GDM1 (cell line): ENCODE results near the gene CCDC154.
"Not testable (repeated sequence)": the region's sequence is repeated elsewhere in the genome, so short reads cannot be mapped to it uniquely, and the experiment has no call there.

Experiments
- DNase-seq: peaks from one replicate; lab custom pipeline; 2025; lab: John Stamatoyannopoulos, UW

CCDC154 gene

DNA sequence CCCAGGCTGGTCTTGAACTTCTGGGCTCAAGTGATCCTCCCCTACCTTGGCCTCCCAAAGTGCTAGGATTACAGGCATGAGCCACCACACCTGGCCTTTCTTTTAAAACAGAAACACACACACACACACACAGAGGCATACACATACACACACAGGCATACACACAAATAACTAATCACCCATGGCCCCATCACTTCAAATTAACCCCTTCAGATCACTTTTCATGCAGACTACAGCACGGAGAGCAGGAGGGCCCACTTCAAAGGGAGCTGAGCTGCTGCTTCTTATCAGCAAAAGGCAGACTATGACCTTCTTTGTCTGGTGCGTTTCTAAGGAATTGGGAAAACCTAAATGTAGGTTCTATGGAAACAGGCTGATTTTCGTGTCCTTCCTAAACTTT, 28.6 kb upstream of the CCDC154 start:
- DNase-seq = no peak

DNA sequence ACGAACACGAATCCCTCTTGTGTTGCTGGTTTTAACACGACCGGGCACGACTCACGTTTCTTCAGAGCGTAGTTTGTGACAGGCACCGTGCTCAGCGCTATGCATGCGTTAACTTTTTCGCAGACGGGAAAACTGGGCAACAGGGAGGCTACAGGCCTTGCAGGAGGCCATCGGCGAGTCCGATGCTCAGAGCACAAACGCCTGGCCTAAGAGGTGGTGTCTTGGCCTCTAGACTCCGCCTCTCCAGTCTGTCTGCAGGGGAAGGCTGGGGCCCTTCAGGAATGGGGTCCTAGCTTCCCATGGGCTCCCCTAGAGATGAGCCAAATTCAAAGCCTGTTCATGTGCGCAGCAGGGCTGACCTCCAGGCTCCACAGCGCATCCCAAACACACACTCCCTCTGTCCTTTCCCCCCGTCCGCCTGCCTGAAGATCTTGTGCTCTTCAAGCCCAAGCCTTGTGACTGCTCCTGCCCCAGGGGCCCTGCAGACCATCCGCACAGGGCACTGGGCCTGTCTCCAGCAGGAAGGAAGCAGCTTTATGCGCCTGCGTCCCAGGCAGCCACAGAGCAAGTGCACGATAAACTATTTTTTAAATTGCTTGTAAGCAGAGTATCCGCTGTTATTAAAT, 27.3 kb upstream of the CCDC154 start:
- DNase-seq = no peak

DNA sequence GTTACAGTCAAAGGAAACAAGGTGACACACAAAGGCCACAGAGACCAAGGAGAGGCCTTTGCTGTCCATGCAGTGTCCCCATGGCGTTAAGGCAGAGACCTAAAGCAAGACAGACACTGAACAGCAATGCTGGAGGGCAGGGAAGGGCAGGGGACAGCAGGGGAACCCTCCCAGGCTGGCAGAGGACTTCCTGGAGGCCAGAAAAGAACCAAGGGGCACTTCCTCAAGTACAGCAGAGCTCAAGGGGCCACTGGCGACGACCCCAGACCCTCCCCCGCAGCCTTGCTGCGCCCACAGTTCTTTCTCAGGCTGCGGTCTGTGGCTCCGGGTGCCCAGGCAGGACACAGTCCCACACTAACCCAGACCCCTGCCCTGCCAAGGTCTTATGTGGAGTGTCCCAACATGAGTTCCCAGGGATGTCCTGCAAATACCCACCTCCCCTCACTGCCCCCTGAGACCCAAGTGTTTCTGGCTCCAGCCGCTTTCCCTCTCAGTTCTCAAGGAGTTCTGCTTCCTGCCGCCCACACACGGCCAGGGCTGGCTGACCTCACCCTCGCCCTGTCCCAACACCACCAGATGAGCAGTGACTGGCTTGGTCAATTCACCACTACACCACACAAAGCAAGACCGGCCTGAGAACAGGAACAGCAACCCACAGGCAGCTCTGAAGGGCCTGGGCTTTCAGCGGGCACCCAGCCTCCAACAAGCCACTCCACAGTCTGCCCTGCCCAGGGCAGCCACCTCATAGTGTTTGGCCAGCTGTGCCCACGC, 26.3 kb upstream of the CCDC154 start:
- DNase-seq = no peak

DNA sequence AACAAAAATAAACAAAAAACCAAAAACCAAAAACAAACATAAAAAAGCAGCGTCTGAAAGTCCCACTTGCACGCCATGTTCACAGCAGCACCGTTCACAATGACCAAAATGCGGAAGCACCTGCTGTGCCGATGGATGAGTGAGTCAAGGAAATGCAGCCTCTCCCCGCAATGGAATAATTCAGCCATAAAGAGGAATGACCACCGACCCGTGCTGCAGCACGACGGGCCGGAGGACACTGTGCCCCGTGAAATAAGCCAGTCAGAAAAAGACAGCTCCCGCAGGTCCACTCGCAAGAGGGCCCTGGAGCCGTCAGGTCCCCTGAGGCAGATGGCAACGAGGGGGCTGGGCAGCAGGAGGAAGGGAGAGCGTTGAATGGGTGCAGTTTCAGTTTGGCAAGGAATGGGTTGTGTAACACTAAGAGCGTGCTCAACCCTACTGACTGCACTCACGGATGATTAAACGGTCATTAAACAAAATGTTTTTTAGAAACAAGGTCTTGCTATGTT, 25.4 kb upstream of the CCDC154 start:
- no peak for DNase-seq

DNA sequence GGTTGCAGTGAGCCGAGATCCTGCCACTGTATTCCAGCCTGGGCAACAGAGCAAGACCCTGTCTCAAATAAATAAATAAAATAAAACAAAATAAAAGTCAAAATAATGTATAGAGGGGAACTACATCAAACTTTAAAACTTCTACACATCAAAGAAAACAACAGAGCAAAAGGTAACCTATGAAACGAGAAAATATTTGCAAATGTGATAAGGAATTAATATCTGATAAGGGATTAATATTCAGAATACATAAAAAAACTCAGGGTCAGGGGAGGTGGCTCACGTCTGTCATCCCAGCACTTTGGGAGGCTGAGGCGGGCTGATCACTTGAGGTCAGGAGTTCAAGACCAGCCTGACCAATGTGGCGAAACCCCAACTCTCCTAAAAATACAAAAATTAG, 24.8 kb upstream of the CCDC154 start:
- not testable (repeated sequence) for DNase-seq

DNA sequence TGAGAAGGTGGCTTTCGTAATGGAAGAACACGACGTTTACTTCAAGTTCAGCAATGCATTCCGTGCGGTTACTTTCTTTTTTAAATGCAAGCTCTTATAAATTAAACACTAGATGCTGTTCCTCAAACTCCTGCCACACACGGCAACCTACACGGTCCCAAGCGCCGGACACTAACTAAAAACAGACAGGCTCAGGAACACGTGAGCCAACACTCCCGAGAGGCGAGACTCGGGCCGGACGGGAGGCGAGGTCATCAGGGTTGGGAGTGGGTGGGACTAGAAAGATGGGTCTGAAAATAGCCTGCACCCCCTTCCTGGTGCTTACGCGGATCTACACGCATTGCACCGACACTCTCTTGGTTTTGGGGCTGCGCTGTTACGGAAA, 24.1 kb upstream of the CCDC154 start:
- DNase-seq = no peak

DNA sequence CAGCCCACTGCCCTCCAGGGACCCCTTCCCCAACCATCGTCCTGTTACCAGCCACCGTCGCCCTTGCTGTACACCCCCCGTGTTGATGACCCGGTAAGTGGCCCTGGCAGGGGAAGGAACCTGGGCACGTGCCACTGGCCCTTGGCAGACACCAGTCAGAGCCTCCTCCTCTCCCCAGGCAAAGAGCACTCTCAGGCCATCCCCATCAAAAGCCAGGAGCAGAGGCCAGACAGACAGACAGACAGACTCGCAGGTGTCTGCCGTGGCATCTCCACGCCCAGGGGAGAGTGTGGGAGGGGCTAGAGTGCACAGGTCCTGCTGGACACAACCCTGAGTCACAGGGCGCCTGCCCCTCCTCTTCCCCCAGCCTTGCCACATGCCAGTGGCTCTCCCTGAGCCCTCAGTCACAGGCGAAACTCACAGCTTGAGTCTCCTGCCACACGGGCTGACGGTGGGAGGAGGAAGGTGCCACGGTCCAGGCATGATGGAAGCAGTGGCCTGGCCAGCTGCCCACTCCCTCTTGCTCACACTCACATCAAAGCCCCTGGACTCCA, 22.7 kb upstream of the CCDC154 start:
- no peak for DNase-seq

DNA sequence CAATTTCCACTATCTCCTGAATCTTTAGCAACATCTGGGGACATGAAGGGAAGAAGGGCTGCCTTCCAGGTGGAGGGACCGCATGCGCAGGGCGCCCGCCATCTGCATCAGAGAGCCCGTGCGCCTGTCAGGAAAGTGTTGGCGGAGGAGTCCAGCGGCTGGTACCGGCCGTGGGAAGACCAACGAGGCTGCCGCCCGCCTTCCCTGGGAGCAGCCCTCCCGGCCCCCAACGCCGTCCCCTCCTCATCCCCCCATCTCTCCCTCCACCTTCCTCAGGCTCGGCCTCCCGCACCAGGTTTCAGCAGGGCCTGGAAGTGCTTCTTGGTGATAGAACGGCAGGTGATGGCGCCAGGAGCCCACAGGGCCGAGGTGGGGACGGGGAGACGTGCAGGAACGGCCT, 21.7 kb upstream of the CCDC154 start:
- no peak for DNase-seq

DNA sequence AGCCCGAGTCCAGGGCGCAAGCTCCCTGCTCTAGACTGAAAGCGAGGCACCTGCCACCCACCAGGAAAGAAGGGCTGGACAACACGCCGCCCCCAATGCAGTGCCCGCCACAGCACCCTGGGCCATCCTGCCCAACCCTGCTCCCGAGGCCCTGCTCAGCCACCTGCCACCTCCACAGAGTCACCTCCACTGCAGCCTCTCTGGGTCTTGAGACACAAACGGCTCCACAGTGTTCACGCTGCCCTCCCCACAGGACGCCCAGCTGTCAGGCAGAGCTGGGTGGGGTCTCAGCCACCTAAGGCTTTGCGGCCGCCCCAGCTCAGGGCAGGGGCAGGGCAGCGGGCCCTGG, 21.2 kb upstream of the CCDC154 start:
- DNase-seq = no peak

DNA sequence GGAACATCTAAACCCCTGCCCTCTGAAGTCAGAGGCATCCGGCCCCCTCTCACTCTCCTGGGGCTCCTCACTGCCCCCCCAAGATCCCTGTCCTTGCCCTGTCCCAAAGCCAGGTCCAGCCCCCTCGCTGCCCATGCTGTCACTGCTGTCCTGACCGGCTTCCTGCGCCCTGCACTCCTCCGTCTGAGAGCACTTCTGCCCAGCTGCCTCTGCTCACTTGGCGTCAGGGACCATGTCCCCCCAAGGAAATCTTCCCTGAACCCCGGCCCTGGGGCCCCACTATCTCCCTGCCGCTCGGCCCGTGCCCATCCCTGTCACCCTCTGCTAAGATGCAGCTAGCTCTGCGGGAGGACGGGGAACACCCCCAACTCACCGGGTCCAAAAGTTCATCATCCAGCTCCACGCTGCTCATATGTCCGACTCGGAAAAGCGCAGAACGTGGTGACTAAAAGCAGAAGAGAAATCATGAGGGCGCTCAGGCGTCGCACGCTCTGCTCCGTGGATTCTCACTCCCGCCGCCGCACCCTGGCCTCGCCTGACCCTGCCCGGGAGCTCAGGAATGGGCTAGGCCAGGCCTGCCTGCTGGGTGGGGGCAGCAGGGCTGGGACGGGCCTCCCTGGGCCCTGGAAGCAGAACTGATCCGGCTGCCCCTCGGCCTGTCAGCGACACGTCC, 20.7 kb upstream of the CCDC154 start:
- no peak for DNase-seq

DNA sequence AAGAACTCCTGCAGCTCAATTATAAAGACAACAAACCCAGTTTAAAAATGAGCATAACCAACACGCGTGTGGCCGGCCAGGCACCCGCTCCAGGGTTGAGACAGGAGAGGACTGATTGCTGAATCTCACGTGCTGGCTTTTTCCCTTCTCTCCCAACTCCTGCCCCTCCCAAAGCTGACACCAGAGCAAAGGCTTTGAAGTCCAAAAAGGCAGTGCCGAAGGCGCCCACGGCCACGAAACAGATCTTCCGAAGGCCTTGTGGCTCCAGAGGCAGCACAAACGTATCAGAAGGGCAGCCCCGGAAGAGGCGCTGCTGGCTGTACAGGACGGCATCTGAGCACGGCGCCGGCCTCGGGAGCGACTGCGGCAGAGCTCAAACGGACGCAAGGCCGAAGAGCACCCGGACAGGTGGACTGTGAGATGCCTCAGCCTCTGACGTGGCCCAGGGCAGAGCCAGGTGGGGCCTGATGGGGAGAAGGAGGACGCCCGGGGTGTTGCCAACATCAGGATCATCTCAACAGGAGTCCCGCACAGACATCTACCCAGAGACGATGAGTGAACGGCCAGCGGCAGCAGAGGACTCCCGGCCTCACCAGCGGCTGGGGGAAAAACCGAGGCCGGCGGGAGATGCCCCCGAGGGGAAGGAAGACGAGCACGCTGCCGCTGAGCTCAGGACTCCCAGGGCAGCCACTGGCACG, 20.0 kb upstream of the CCDC154 start:
- no peak for DNase-seq

DNA sequence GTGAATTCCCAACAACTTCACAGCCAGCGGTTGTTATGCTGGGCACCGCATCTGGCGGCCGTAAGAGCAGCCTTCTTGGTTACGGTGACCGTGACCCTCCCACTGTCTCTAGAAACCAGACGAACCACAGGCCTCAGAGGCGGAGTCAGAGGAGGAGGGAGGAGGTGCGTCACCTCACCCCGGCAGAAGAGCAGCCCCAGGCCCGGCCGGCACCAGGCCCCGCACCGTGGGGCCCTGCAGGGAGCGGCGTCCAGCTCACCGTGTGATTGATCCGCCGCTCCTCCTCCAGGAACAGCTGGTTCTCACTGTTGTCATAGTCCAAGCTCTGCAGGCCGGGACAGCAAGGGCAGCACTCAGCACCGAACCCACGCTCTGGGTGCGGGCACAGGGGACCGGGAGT, 16.8 kb upstream of the CCDC154 start:
- DNase-seq = no peak

DNA sequence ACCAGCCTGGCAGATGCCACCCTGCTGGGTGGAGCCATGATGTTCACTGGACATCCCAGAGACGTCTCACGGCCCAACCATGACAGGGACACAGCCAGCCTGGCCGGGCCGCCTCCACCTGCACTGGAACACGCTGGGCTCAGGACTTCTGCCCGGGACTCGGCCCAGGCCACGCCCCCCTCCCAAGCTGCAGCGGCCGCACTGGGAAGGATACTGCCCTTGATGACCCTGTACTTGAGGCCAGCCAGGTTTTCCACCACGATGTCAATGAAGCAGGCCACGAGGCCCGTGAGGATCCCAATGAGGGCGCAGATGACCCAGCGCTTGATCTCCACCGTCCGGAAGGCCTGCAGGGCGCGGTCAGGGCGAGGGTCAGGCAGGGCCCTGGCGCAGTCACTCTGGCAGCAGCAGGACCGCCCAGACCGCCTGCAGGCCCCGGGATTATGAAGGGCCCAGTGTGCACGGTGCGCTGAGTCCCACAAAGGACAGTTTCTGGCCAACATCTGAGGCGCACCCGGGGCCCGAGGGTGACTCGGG, 16.3 kb upstream of the CCDC154 start:
- no peak for DNase-seq

DNA sequence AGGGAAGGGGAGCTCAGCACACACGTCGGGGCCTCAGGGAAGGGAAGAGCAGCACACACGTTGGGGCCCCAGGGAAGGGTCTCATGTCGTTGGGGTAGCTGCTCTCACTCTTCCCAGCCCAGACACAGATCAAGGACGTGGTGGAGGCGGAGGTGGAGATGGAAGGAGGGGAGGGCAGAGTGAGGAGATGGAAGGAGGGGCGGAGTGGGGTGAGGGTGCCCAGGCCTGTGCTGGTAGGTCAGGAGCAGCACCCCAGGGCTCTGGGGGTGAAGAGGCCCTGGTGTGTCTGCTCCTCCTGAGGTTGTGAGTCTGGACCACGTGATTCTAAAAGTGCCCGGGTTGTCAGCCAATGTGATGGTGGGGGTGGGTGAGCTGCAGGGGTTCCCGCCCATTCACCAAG, 15.6 kb upstream of the CCDC154 start:
- DNase-seq = no peak

DNA sequence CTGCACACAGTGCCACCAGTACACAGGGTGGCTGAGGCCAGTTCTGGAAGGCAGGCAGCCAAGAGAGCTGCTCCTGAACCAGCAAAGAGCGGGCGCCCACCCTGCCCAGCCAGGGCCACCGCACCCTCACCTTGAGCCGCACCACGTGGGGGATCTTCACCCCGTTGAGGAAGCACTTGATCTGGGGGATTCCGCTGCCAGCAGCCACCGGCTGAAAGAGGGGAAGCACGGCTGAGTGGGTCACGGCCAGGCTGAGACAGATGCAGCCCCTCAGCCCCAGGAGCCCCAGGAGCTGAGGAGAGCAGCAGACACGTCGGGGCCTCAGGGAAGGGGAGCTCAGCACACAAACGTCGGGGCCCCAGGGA, 14.6 kb upstream of the CCDC154 start:
- DNase-seq = no peak

DNA sequence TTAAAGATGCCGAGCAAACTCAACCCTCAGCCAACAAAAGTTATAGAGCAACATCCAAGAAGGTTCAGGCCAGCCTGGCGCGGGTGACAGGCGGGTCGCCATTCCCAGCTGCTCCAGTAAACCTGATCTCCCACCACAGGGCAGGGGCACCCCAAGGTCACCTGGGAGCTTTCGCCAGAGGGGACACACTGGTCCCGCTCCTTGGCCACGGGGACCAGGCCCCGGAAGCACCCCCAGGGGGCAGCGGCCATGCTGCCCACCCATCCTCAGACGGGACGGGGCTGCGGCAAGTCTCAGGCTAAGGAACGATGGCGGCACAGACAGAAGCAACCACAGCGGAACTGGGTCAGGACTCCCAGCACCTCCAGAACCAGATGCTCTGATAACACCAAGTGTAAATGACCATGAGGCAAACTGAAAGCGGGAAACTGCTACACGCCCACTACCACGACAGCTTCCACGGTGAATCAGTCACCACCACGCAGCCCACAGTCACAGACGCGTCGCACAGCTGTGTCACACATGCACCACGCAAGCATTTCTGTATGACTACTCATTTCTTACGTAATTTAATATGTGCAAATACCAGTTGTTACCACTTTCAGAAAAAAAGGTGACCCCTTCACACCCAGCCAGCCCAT, 14.1 kb upstream of the CCDC154 start:
- no peak for DNase-seq

DNA sequence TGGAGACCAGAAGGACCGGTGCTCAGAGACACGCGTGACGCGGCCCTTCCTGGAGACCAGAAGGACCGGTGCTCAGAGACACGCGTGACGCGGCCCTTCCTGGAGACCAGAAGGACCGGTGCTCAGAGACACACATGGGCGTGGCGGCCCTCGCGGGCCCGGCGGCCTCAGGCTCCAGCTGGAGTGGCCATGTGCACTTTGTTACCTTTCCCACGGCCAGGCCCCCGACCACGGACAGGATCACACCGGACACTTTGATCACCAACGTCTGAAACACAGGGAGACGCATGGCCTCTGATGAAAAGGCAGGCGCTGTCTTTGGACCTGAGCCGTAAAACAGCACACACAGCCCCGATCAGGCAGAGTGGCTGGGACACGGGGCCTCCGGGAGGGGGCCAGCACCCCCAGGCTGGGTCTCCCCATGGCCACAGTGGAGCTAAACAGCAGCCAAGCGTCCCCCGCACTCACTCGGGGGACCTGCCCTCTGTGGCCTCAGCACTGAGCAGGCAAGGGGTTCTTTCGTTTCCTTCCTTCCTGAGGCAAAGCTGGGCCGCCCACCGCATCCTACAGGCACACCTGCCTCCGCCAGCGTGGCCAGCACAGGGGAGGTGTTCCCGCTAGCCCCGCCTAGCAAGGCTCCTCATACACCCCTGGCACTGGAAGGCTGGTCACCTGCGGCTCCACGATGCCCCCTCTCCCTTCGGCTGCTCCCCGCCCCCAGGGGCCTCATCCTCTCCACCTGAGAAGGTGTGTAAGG, 13.3 kb upstream of the CCDC154 start:
- no peak for DNase-seq

DNA sequence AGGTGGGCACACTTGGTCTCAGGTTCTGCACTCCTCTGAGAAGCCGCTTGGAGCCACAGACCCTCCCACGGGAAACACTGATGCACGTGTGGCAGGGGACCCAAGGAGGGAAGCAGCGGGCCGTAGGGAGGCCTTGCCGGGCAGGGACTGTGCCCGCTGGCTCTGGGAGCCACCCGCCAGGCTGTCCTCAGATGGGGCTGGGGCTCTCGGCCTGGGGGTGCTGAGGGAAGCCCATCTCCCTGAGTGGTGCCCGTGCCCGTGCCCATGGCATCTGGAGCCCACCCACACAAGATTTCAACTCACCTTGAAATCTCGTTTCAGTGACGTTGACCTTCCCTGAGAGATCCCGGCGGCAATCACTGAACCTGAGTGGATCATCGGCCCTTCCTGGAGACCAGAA, 12.6 kb upstream of the CCDC154 start:
- DNase-seq = no peak

DNA sequence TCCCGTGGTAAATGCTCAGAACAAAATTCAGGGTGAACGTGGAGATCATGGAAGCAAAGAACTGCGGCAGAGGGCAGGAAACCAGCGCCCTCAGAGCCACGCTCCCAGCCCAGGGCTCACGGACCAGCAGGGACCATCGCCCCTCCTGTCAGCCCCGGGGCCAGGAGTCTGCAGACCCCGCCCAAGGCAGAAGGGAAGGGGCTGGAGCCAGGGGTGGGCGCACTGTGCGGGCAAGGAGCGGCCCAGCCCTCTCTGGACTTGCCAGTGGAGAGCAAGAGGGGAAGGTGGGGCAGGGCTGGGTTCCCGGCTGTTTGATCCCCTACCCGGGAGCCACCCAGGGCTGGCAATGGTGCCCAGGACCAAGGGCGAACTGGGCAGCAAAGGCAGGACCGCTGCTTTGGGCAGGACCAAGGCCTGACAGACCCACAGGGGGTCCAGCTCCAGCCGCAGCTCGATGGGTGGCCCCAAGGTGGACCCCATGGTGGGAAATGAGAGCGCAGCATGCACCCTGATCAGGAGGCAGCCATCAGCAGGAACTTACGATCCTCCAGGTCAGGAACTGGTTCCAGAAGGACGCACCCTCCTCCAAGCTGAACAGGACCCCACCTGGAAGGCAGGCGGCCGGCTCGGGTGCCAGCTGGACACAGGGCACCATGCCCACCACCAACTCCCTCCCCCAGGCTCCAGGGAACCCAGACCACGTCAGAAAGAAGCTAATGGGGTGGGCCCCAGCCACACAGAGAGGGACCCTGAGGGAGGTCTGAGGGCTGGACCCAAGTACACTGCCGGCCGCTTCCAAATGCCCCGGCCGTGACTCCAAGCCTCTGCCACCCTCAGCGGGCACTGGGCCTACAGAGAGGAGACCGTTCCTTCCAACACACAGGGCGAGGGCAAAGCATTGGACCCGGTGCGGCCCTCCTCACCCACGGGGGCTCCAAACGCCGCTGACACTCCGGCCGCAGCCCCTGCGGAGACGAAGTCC, 11.1 kb upstream of the CCDC154 start:
- no peak for DNase-seq

DNA sequence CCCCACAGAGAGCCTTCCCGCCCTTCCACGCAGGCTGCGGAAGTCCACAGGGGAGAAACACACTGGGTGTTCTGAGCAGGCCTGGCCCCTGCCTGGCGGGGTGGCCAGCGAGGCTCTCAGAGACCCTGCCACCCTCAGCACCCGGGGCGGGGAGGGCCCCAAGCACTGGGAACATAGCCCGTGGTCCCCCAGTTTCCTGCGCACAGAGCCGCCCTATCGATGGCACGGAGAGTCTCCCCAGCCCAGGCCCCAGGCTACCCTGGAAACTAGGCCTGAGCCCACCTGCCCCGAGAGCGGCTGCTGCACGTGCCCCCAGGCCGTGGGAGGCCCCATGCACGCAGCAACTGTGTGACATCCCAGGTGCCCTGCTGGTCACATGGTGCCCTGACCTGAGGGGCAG, 10.2 kb upstream of the CCDC154 start:
- DNase-seq = no peak
